ENCODE results near the gene ARHGAP9. TPM values are rescaled to one million over a fixed set of nuclear protein-coding genes. Genes with fewer than 3 reads are reported as not detected.

ARHGAP9 gene
- total RNA-seq, 2 donors from 2014 or later = 3.4 to 4.2 TPM

- H3K4me1 ChIP-seq = no peaks in the 10 kb centered on the region
- H3K27ac ChIP-seq = no peak overlapping the region
- no peak for TF ChIP-seq CTCF (IDR thresholded peaks at IDR 0.05)
- H3K27me3 ChIP-seq = peaks cover 0 to 4% of the 10 kb centered on the region in 2 donors
- H3K9me3 ChIP-seq = no peaks in the 10 kb centered on the region
- H3K4me3 ChIP-seq = no peak overlapping the region
- DNase-seq (ENCODE audit: low spot score) = no peak
- no peaks in the 10 kb centered on the region for H3K36me3 ChIP-seq
Observed at GRCh38 chr12:57469296-57470164, 10.1 kb downstream of the ARHGAP9 start.

- Histone ChIP-seq H3K36me3 (no peaks in the 10 kb centered on the region), H3K9me3 (no peaks in the 10 kb centered on the region), H3K4me3 (no peak overlapping the region), H3K27ac (no peak overlapping the region), H3K4me1 (peaks cover 0 to under 1% of the 10 kb centered on the region in 2 donors), H3K27me3 (no peaks in the 10 kb centered on the region)
- TF ChIP-seq CTCF (IDR thresholded peaks at IDR 0.05) = no peak
- DNase-seq (ENCODE audit: low spot score) = no peak
Observed at GRCh38 chr12:57467915-57468314, 11.8 kb downstream of the ARHGAP9 start.

GRCh38 chr12:57467212-57467874 is 12.3 kb downstream of the ARHGAP9 start:
- H3K4me3 ChIP-seq = no peak overlapping the region
- no peaks in the 10 kb centered on the region for H3K9me3 ChIP-seq
- no peak for TF ChIP-seq CTCF (IDR thresholded peaks at IDR 0.05)
- H3K36me3 ChIP-seq = no peaks in the 10 kb centered on the region
- H3K4me1 ChIP-seq = peaks cover 0 to 6% of the 10 kb centered on the region in 2 donors
- H3K27me3 ChIP-seq = no peaks in the 10 kb centered on the region
- no peak for DNase-seq (ENCODE audit: low spot score)
- no peak overlapping the region for H3K27ac ChIP-seq

GRCh38 chr12:57465747-57466505 is 13.7 kb downstream of the ARHGAP9 start:
- Histone ChIP-seq H3K9me3 (no peaks in the 10 kb centered on the region), H3K4me1 (peaks cover 0 to 16% of the 10 kb centered on the region in 2 donors), H3K27ac (no peak overlapping the region), H3K36me3 (no peaks in the 10 kb centered on the region), H3K4me3 (no peak overlapping the region), H3K27me3 (no peaks in the 10 kb centered on the region)
- DNase-seq (ENCODE audit: low spot score) = no peak
- no peak for TF ChIP-seq CTCF (IDR thresholded peaks at IDR 0.05)

GRCh38 chr12:57465030-57465746 is 14.5 kb downstream of the ARHGAP9 start:
- no peaks in the 10 kb centered on the region for H3K9me3 ChIP-seq
- TF ChIP-seq CTCF (IDR thresholded peaks at IDR 0.05) = no peak
- no peak for DNase-seq (ENCODE audit: low spot score)
- no peaks in the 10 kb centered on the region for H3K27me3 ChIP-seq
- H3K36me3 ChIP-seq = no peaks in the 10 kb centered on the region
- H3K27ac ChIP-seq = no peak overlapping the region
- peaks cover 0 to 23% of the 10 kb centered on the region in 2 donors for H3K4me1 ChIP-seq
- H3K4me3 ChIP-seq = no peak overlapping the region
